ENCODE data around the gene CYP21A2. TPM values are rescaled to one million over a fixed set of nuclear protein-coding genes. Genes with fewer than 3 reads are reported as not detected.

CYP21A2 gene
- total and polyA plus RNA-seq, 4 donors = 1.7 to 29.7 (median 18.3) TPM

- WGBS = 84% methylated on average over 3 of the region's 3 CpGs
- no peaks in the 10 kb centered on the region for H3K9me3 ChIP-seq (ENCODE audit: control insufficient read depth in 4 of 4, low read length in 3 of 4)
- no peaks in the 10 kb centered on the region for H3K27me3 ChIP-seq (ENCODE audit: control insufficient read depth in 4 of 4, insufficient read depth in 4 of 4, low read length in 3 of 4)
- H3K36me3 ChIP-seq (ENCODE audit: control insufficient read depth in 4 of 4, insufficient read depth in 3 of 4, low read depth in 1 of 4, low read length in 3 of 4) = no peaks in the 10 kb centered on the region
- H3K4me1 ChIP-seq (ENCODE audit: control insufficient read depth in 4 of 4, insufficient read depth in 4 of 4, low read length in 3 of 4) = no peaks in the 10 kb centered on the region
- no peak overlapping the region for H3K27ac ChIP-seq (ENCODE audit: low read depth in 1 of 2, low read length in 2 of 2)
- TF ChIP-seq GABPA (IDR thresholded peaks at IDR 0.05 in 1 of 2, conservative IDR thresholded peaks at IDR 0.05 in 1 of 2) (no peak), ZBTB33 (IDR thresholded peaks at IDR 0.05) (no peak), SP1 (IDR thresholded peaks at IDR 0.05) (no peak), CTCF (IDR thresholded peaks at IDR 0.05; ENCODE audit: low read depth, low read length, missing input control) (no peak), FOXA2 (IDR thresholded peaks at IDR 0.05) (no peak), HNF4A (conservative IDR thresholded peaks at IDR 0.05) (no peak), ATF3 (IDR thresholded peaks at IDR 0.05) (no peak), RXRA (IDR thresholded peaks at IDR 0.05) (no peak), NR2F2 (IDR thresholded peaks at IDR 0.05) (no peak)
- H3K9ac ChIP-seq (ENCODE audit: low read depth in 1 of 2, low read length in 2 of 2) = no peak overlapping the region
- H3K4me3 ChIP-seq (ENCODE audit: low read depth in 1 of 3, low read length in 3 of 3) = no peak overlapping the region
- no peak for DNase-seq (ENCODE audit: low spot score)
These were observed 37.6 kb downstream of the CYP21A2 start for GRCh38 chr6:32075781-32076180.

GRCh38 chr6:32076321-32076809 is 38.1 kb downstream of the CYP21A2 start:
- no peak overlapping the region for H3K9ac ChIP-seq (ENCODE audit: low read depth in 1 of 2, low read length in 2 of 2)
- no peak overlapping the region for H3K27ac ChIP-seq (ENCODE audit: low read depth in 1 of 2, low read length in 2 of 2)

More at GRCh38 chr6:32076321-32076809, 38.1 kb downstream of the CYP21A2 start:
- H3K9me3 ChIP-seq (ENCODE audit: control insufficient read depth in 4 of 4, low read length in 3 of 4) = no peaks in the 10 kb centered on the region
- TF ChIP-seq GABPA (IDR thresholded peaks at IDR 0.05 in 1 of 2, conservative IDR thresholded peaks at IDR 0.05 in 1 of 2) (no peak), SP1 (IDR thresholded peaks at IDR 0.05) (no peak), YY1 (IDR thresholded peaks at IDR 0.05) (no peak), JUND (IDR thresholded peaks at IDR 0.05) (no peak), RAD21 (IDR thresholded peaks at IDR 0.05) (no peak), ZBTB33 (IDR thresholded peaks at IDR 0.05) (no peak), FOXA1 (IDR thresholded peaks at IDR 0.05) (no peak), MAX (IDR thresholded peaks at IDR 0.05) (no peak), REST (IDR thresholded peaks at IDR 0.05) (no peak), TAF1 (conservative IDR thresholded peaks at IDR 0.05) (no peak), HNF4A (conservative IDR thresholded peaks at IDR 0.05) (no peak), FOXA2 (IDR thresholded peaks at IDR 0.05) (no peak), HNF4G (IDR thresholded peaks at IDR 0.05) (no peak)
- DNase-seq (ENCODE audit: low spot score) = no peak
- H3K4me1 ChIP-seq (ENCODE audit: control insufficient read depth in 4 of 4, insufficient read depth in 4 of 4, low read length in 3 of 4) = no peaks in the 10 kb centered on the region
- no peaks in the 10 kb centered on the region for H3K36me3 ChIP-seq (ENCODE audit: control insufficient read depth in 4 of 4, insufficient read depth in 3 of 4, low read depth in 1 of 4, low read length in 3 of 4)
- H3K27me3 ChIP-seq (ENCODE audit: control insufficient read depth in 4 of 4, insufficient read depth in 4 of 4, low read length in 3 of 4) = no peaks in the 10 kb centered on the region
- no peak overlapping the region for H3K4me3 ChIP-seq (ENCODE audit: low read depth in 1 of 3, low read length in 3 of 3)
- WGBS = 81% methylated on average over 12 of the region's 12 CpGs

Data from liver (tissue), 9 donors.